Lung microvascular endothelial cell (primary cell): ENCODE data around the gene KRT4. TPM values are rescaled to one million over a fixed set of nuclear protein-coding genes. Genes with fewer than 3 reads are reported as not detected.
"Not testable (repeated sequence)": the region's sequence is repeated elsewhere in the genome, so short reads cannot be mapped to it uniquely, and the experiment has no call there.

Experiments
- DNase-seq, 2 donors: peaks; one replicate each; pipeline versions ENCODE4 v3.0.0 to v3.0.0-alpha.2; 2010; ENCODE audit warnings: low read depth in 2 of 2
- total RNA-seq: library from RNA; depleted of rRNA; stranded (reverse); fragments of >200 nt; gene quantifications from 2 replicates; pipeline ENCODE4 v1.2.1, GENCODE V29; 2014

KRT4 gene
- not detected in 2 replicates for total RNA-seq

- DNase-seq = no peak
Measured at GRCh38 chr12:52813885-52814709, at the start of gene KRT4. Gene KRT4 (minus strand): TSS chr12:52814116. CDS start chr12:52814058, 58 bp downstream.

GRCh38 chr12:52862023-52862422 lies 48.1 kb upstream of the KRT4 start:
- no peak for DNase-seq

GRCh38 chr12:52861511-52861910 lies 47.6 kb upstream of the KRT4 start:
- DNase-seq = no peak

GRCh38 chr12:52860102-52860823 lies 46.3 kb upstream of the KRT4 start:
- peak in 1 of 2 donors; percentile 16 for DNase-seq

GRCh38 chr12:52857500-52857899 lies 43.6 kb upstream of the KRT4 start:
- DNase-seq = no peak

- no peak for DNase-seq
Measured at GRCh38 chr12:52856787-52857186, 42.9 kb upstream of the KRT4 start.

GRCh38 chr12:52856077-52856476 lies 42.2 kb upstream of the KRT4 start:
- not testable (repeated sequence) for DNase-seq

- DNase-seq = no peak
Measured at GRCh38 chr12:52851787-52852186, 37.9 kb upstream of the KRT4 start.

GRCh38 chr12:52850681-52851080 lies 36.8 kb upstream of the KRT4 start:
- DNase-seq = no peak

GRCh38 chr12:52849511-52849910 lies 35.6 kb upstream of the KRT4 start:
- DNase-seq = no peak

GRCh38 chr12:52848661-52849255 lies 34.8 kb upstream of the KRT4 start, which contains the start of gene KRT78:
Gene KRT78 (minus strand): TSS chr12:52848994. CDS start chr12:52848930, 64 bp downstream.
- DNase-seq = no peak

GRCh38 chr12:52847335-52848102 lies 33.6 kb upstream of the KRT4 start:
- no peak for DNase-seq

- DNase-seq = no peak
Measured at GRCh38 chr12:52846356-52846970, 32.5 kb upstream of the KRT4 start.

GRCh38 chr12:52845946-52846345 lies 32.0 kb upstream of the KRT4 start:
- no peak for DNase-seq

GRCh38 chr12:52844386-52844785 lies 30.5 kb upstream of the KRT4 start:
- DNase-seq = no peak

- DNase-seq = no peak
Measured at GRCh38 chr12:52839436-52840105, 25.7 kb upstream of the KRT4 start.

GRCh38 chr12:52838609-52839435 lies 24.9 kb upstream of the KRT4 start:
- DNase-seq = no peak

- DNase-seq = peak in 1 of 2 donors; percentile 54
Measured at GRCh38 chr12:52837781-52838608, 24.1 kb upstream of the KRT4 start.

- DNase-seq = peak; percentile 13 to 92
Measured at GRCh38 chr12:52837413-52837741, 23.5 kb upstream of the KRT4 start.
